Measurements from ENCODE around the gene C3orf62. TPM values are rescaled to one million over a fixed set of nuclear protein-coding genes. Genes with fewer than 3 reads are reported as not detected.
A peak's percentile ranks its signal among the peaks of the same experiment; 100 is the strongest.
"Not testable (repeated sequence)": the region's sequence is repeated elsewhere in the genome, so short reads cannot be mapped to it uniquely, and the experiment has no call there.

C3orf62 gene
- total RNA-seq, 4 donors from 2014 or later: 5.9 to 9.0 (median 8.5) TPM

DNA sequence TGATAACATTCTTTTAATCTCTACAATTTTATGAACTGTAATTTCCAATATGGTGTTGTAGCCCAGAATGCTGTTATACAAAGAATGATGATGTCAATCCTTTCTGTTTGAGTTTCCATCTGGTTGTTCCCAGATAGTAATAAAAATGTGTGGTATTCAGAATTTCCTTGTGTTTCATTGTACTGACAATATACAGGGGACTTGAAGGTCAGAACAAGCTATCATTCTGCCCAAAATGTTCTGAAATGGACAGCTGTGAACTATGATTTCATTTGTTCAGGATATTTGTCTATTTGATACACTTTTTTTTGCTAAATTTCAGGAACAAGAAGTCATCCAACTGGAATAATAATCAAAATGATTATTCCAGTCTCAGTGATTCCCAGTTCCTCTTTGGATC lies 40.8 kb downstream of the C3orf62 start:
- H3K9me3 ChIP-seq: peaks cover 12% of the 10 kb centered on the region
- DNase-seq (ENCODE audit: low spot score in 2 of 2): no peak
- H3K27ac ChIP-seq: no peak overlapping the region
- TF ChIP-seq POLR2AphosphoS5 (IDR thresholded peaks at IDR 0.05): no peak
- TF ChIP-seq POLR2A (IDR thresholded peaks at IDR 0.05): no peak
- H3K4me1 ChIP-seq: peaks cover 25% of the 10 kb centered on the region
- no peaks in the 10 kb centered on the region for H3K36me3 ChIP-seq
- no peaks in the 10 kb centered on the region for H3K27me3 ChIP-seq
- no peak overlapping the region for H3K4me3 ChIP-seq

DNA sequence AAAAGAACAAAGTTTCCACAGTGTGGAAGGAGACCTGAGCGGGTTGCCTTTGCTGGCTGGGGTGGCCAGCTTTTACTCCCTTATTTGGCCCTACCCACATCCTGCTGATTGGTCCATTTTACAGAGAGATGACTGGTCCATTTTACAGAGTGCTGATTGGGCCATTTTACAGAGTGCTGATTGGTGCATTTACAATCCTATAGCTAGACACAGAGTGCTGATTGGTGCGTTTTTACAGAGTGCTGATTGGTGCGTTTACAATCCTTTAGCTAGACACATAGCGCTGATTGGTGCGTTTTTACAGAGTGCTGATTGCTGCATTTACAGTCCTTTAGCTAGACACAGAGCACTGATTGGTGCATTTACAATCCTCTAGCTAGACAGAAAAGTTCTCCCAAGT lies 48.2 kb downstream of the C3orf62 start:
- peaks cover 20% of the 10 kb centered on the region for H3K9me3 ChIP-seq
- not testable (repeated sequence) for H3K4me1 ChIP-seq; H3K27ac ChIP-seq; H3K27me3 ChIP-seq; H3K36me3 ChIP-seq; DNase-seq (ENCODE audit: low spot score in 2 of 2); H3K4me3 ChIP-seq
- 93% methylated on average over 5 of the region's 5 CpGs for WGBS

DNA sequence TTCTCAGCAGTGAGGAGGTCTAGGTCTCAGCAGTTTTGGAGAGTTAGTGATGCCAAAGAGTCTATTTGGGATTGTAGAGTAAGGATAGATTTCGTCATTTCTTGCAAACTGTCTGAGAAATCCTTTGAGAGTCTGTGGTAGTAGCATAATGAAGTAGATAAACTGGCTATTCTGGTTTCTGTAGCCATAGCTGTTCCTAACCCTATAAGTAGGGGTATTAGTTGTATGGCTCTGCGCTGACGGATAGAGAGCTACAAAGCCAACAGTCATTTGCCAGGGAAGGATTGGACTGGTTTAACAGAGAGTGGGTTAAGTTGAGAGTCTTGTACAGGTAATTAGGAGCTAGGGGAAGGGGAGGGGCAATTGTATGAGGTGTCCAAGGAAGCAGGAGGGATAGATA lies 55.0 kb downstream of the C3orf62 start:
- DNase-seq (ENCODE audit: low spot score in 2 of 2): no peak
- Histone ChIP-seq H3K27me3 (no peaks in the 10 kb centered on the region), H3K4me3 (no peak overlapping the region), H3K27ac (peak overlapping the region; percentile 85), H3K36me3 (no peaks in the 10 kb centered on the region), H3K4me1 (peaks cover 43% of the 10 kb centered on the region), H3K9me3 (no peaks in the 10 kb centered on the region)
- 47% methylated on average over 3 of the region's 3 CpGs for WGBS
- peak in 1 of 3 donors; percentile 26 for TF ChIP-seq POLR2AphosphoS5 (IDR thresholded peaks at IDR 0.05)
- TF ChIP-seq EP300 (IDR thresholded peaks at IDR 0.05): no peak
- TF ChIP-seq, protein P1, sequence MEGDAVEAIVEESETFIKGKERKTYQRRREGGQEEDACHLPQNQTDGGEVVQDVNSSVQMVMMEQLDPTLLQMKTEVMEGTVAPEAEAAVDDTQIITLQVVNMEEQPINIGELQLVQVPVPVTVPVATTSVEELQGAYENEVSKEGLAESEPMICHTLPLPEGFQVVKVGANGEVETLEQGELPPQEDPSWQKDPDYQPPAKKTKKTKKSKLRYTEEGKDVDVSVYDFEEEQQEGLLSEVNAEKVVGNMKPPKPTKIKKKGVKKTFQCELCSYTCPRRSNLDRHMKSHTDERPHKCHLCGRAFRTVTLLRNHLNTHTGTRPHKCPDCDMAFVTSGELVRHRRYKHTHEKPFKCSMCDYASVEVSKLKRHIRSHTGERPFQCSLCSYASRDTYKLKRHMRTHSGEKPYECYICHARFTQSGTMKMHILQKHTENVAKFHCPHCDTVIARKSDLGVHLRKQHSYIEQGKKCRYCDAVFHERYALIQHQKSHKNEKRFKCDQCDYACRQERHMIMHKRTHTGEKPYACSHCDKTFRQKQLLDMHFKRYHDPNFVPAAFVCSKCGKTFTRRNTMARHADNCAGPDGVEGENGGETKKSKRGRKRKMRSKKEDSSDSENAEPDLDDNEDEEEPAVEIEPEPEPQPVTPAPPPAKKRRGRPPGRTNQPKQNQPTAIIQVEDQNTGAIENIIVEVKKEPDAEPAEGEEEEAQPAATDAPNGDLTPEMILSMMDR (IDR thresholded peaks at IDR 0.05): no peak

DNA sequence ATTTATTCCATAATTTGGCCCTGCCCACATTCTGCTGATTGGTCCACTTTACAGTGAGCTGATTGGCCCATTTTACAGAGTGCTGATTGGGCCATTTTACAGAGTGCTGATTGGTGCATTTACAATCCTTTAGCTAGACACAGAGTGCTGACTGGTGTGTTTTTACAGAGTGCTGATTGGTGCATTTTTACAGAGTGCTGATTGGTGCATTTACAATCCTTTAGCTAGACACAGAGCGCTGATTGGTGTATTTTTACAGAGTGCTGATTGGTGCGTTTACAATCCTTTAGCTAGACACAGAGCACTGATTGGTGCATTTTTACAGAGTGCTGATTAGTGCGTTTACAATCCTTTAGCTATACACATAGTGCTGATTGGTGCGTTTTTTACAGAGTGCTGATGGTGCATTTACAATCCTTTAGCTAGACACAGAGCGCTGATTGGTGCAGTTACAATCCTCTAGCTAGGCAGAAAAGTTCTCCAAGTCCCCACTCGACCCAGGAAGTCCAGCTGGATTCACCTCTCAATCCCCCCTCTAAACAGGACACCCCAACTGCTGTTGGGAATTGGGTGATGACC lies 56.0 kb downstream of the C3orf62 start:
- WGBS: 91% methylated on average over 6 of the region's 6 CpGs
- H3K9me3 ChIP-seq; H3K4me3 ChIP-seq; H3K36me3 ChIP-seq; H3K27me3 ChIP-seq; DNase-seq (ENCODE audit: low spot score in 2 of 2): not testable (repeated sequence)
- peak overlapping the region; percentile 85 for H3K27ac ChIP-seq
- peaks cover 43% of the 10 kb centered on the region for H3K4me1 ChIP-seq

DNA sequence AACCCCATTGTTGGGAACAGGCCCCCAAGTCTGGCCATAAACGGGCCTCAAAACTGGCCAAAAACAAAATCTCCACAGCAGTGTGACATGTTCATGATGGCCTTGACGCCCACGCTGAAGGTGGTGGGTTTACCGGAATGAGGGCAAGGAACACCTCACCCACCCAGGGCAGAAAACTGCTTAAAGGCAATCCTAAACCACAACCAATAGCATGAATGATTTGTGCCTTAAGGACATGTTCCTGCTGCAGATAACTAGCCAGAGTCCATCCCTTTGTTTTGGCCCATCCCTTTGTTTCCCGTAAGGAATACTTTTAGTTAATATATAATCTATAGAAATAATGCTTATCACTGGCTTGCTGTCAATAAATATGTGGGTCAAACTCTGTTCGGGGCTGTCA lies 57.9 kb downstream of the C3orf62 start:
- Histone ChIP-seq H3K36me3 (no peaks in the 10 kb centered on the region), H3K4me3 (no peak overlapping the region), H3K9me3 (no peaks in the 10 kb centered on the region), H3K4me1 (peaks cover 43% of the 10 kb centered on the region), H3K27ac (peak overlapping the region; percentile 75), H3K27me3 (no peaks in the 10 kb centered on the region)
- no peak for DNase-seq (ENCODE audit: low spot score in 2 of 2)
- no peak for TF ChIP-seq POLR2AphosphoS5 (IDR thresholded peaks at IDR 0.05)
- TF ChIP-seq POLR2A (IDR thresholded peaks at IDR 0.05): no peak
- TF ChIP-seq EP300 (IDR thresholded peaks at IDR 0.05): no peak
- TF ChIP-seq, protein P1 (IDR thresholded peaks at IDR 0.05): no peak
- 90% methylated on average over 6 of the region's 6 CpGs for WGBS

Other genes starting within 250 kb of the C3orf62 start
- gene IMPDH2, start 247.8 kb downstream of the C3orf62 start, total RNA-seq: 100 to 1,000 TPM; 184 to 355 (median 229) TPM
- 100 to 1,000 TPM in 2 of 4 donors, 10 to 100 TPM in 2; 85.8 to 187 (median 115) TPM for gene QRICH1, start 183.2 kb downstream of the C3orf62 start, total RNA-seq
- 100 to 1,000 TPM; 297 to 451 (median 380) TPM for gene QARS1, start 172.5 kb downstream of the C3orf62 start, total RNA-seq
- 10 to 100 TPM; 46.1 to 82.1 (median 76.0) TPM for gene USP19, start 156.4 kb downstream of the C3orf62 start, total RNA-seq
- gene LAMB2, start 144.2 kb downstream of the C3orf62 start, total RNA-seq: 100 to 1,000 TPM; 333 to 563 (median 501) TPM
- 10 to 100 TPM; 29.0 to 48.2 (median 35.3) TPM for gene CCDC71, start 110.9 kb downstream of the C3orf62 start, total RNA-seq
- gene KLHDC8B, start 105.6 kb downstream of the C3orf62 start, total RNA-seq: 10 to 100 TPM; 53.1 to 63.6 (median 59.3) TPM
- gene USP4, start 62.8 kb upstream of the C3orf62 start, total RNA-seq: 10 to 100 TPM; 29.1 to 76.8 (median 35.5) TPM
- 100 to 1,000 TPM; 115 to 130 (median 122) TPM for gene GPX1, start 81.1 kb upstream of the C3orf62 start, total RNA-seq
- gene RHOA, start 134.7 kb upstream of the C3orf62 start, total RNA-seq: 100 to 1,000 TPM; 315 to 373 (median 341) TPM
- gene TCTA, start 135.2 kb upstream of the C3orf62 start, total RNA-seq: 10 to 100 TPM; 10.8 to 25.5 (median 19.6) TPM
- 10 to 100 TPM in 1 of 4 donors, 1 to 10 TPM in 3; 2.2 to 17.3 (median 5.0) TPM for gene AMT, start 145.2 kb upstream of the C3orf62 start, total RNA-seq
- gene NICN1, start 152.1 kb upstream of the C3orf62 start, total RNA-seq: 10 to 100 TPM in 2 of 4 donors, 1 to 10 TPM in 2; 4.7 to 11.5 (median 9.1) TPM
- gene DAG1, start 193.0 kb upstream of the C3orf62 start, total RNA-seq: 100 to 1,000 TPM in 1 of 4 donors, 10 to 100 TPM in 3; 42.1 to 102 (median 76.6) TPM